Fibroblast of lung (primary cell): Measurements from ENCODE around the gene IGSF6. TPM values are rescaled to one million over a fixed set of nuclear protein-coding genes. Genes with fewer than 3 reads are reported as not detected.

Experiments used
- DNase-seq, 2 donors: peaks; one replicate each; pipeline versions ENCODE4 v3.0.0 to v3.0.0-alpha.2; 2010; ENCODE audit warnings: low read depth in 2 of 2
- H2AFZ ChIP-seq: 2 replicates; pipeline ENCODE4 v1.5.1; 2012; ENCODE audit warnings: low read length, control low read depth, inconsistent platforms
- H3K27ac ChIP-seq: 2 replicates; pipeline ENCODE4 v1.5.1; 2011; ENCODE audit warnings: low read length, control low read depth; ENCODE audit not compliant: insufficient read depth
- H3K27me3 ChIP-seq: 2 replicates; pipeline ENCODE4 v1.5.1; 2011; ENCODE audit warnings: mild to moderate bottlenecking, low read length; ENCODE audit not compliant: control insufficient read depth, insufficient read depth
- H3K36me3 ChIP-seq: 2 replicates; pipeline ENCODE4 v1.5.1; 2011; ENCODE audit warnings: low read length; ENCODE audit not compliant: control insufficient read depth, insufficient read depth
- H3K4me1 ChIP-seq: 2 replicates; pipeline ENCODE4 v1.5.1; 2011; ENCODE audit warnings: low read length; ENCODE audit not compliant: control insufficient read depth, insufficient read depth; ENCODE audit errors: extremely low read depth
- H3K4me2 ChIP-seq: 2 replicates; pipeline ENCODE4 v1.5.1; 2011; ENCODE audit warnings: low read length, control low read depth; ENCODE audit not compliant: insufficient read depth; ENCODE audit errors: extremely low read depth
- H3K4me3 ChIP-seq, 4 experiments: fragments of 200-600 bp in 1 of 4; sonication (generic) in 1 of 4; replicated peaks in 1 of 4; 2 replicates each; pipeline ENCODE4 v1.5.1; 2011 to 2016; ENCODE audit warnings: low read length in 4 of 4, low read depth in 3 of 4, mild to moderate bottlenecking in 3 of 4, control low read depth in 2 of 4, inconsistent platforms in 1 of 4, mixed read lengths in 1 of 4; ENCODE audit not compliant: insufficient read depth in 1 of 4; ENCODE audit errors: control extremely low read depth in 1 of 4
- H3K79me2 ChIP-seq: 2 replicates; pipeline ENCODE4 v1.5.1; 2012; ENCODE audit warnings: mild to moderate bottlenecking, low read length, inconsistent platforms; ENCODE audit not compliant: control insufficient read depth, insufficient read depth
- H3K9ac ChIP-seq: 2 replicates; pipeline ENCODE4 v1.5.1; 2011; ENCODE audit warnings: mild to moderate bottlenecking, low read length, control low read depth; ENCODE audit not compliant: insufficient read depth
- H3K9me3 ChIP-seq: 2 replicates; pipeline ENCODE4 v1.5.1; 2012; ENCODE audit warnings: low read depth, low read length; ENCODE audit not compliant: control insufficient read depth, insufficient read depth
- H4K20me1 ChIP-seq: 2 replicates; pipeline ENCODE4 v1.5.1; 2011; ENCODE audit warnings: low read length; ENCODE audit not compliant: control insufficient read depth, insufficient read depth; ENCODE audit errors: extremely low read depth
- CTCF ChIP-seq, 2 donors: IDR thresholded peaks in 1 of 2; conservative IDR thresholded peaks in 1 of 2; 1 replicate in 1 of 2; 2 replicates in 1 of 2; pipeline ENCODE4 v1.5.1; 2011 to 2012; ENCODE audit warnings: low read length in 2 of 2, control low read depth in 1 of 2, inconsistent platforms in 1 of 2, low read depth in 1 of 2, mild to moderate bottlenecking in 1 of 2
- EZH2 ChIP-seq: IDR thresholded peaks from 2 replicates; pipeline ENCODE4 v1.5.1; 2012; ENCODE audit warnings: low read length, control low read depth, mild to moderate bottlenecking; ENCODE audit errors: missing control alignments
- polyA plus RNA-seq, 2 donors: library from polyadenylated mRNA; depleted of rRNA in 1 of 2; stranded (reverse) in 1 of 2; unstranded in 1 of 2; fragments of >200 nt; gene quantifications; 2 replicates each; pipeline ENCODE4 v1.2.1, GENCODE V29; 2011 to 2012; ENCODE audit warnings: missing spikeins in 1 of 2
- total RNA-seq: library from RNA; depleted of rRNA; stranded (reverse); fragments of >200 nt; gene quantifications from 2 replicates; pipeline ENCODE4 v1.2.1, GENCODE V29; 2014

The IGSF6 gene
- total and polyA plus RNA-seq, 2 donors (not counting 1 experiment from before 2014, with no cell fraction given) = not detected

GRCh38 chr16:21642861-21643260 is 9.5 kb downstream of the IGSF6 start:
- Histone ChIP-seq H2AFZ (no peak overlapping the region), H3K27me3 (no peaks in the 10 kb centered on the region), H3K79me2 (peaks cover 5% of the 10 kb centered on the region), H3K4me3 (no peak overlapping the region), H3K9ac (no peak overlapping the region), H4K20me1 (no peaks in the 10 kb centered on the region), H3K27ac (no peak overlapping the region), H3K36me3 (no peaks in the 10 kb centered on the region), H3K9me3 (no peaks in the 10 kb centered on the region), H3K4me1 (peaks cover 4% of the 10 kb centered on the region), H3K4me2 (no peak overlapping the region)
- no peak for TF ChIP-seq EZH2
- TF ChIP-seq CTCF (conservative IDR thresholded peaks at IDR 0.05 in 1 of 2, IDR thresholded peaks at IDR 0.05 in 1 of 2; ENCODE audit: low read depth in 1 of 2, low read length in 2 of 2) = no peak
- peak in 1 of 2 donors; percentile 34 for DNase-seq

GRCh38 chr16:21641916-21642315 is 10.5 kb downstream of the IGSF6 start:
- no peaks in the 10 kb centered on the region for H4K20me1 ChIP-seq

DNA sequence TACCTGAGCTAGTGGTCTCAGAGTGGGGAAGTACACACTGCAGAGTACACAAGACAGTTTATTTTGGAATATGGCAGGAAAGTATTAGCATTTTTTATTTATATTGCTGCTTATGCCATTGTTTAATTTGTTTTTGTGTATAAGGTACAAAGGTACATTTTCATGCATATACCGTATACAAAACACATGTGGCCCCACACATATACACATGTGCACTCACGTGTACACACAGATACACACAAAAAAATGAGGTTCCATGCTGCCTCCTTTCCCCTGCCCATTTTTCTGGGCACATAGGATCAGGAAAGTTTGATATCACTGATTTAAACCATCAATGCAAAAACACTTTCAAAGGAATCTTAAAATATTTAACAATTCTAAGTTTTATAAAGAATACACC is 12.9 kb downstream of the IGSF6 start:
- no peak overlapping the region for H3K9ac ChIP-seq
- no peaks in the 10 kb centered on the region for H4K20me1 ChIP-seq
- no peaks in the 10 kb centered on the region for H3K36me3 ChIP-seq
- H3K4me3 ChIP-seq = no peak overlapping the region
- H3K9me3 ChIP-seq = no peaks in the 10 kb centered on the region
- H3K79me2 ChIP-seq = peaks cover 2% of the 10 kb centered on the region
- TF ChIP-seq CTCF (conservative IDR thresholded peaks at IDR 0.05 in 1 of 2, IDR thresholded peaks at IDR 0.05 in 1 of 2; ENCODE audit: low read depth in 1 of 2, low read length in 2 of 2) (no peak), EZH2 (no peak)
- H3K27ac ChIP-seq = no peak overlapping the region
- no peak overlapping the region for H3K4me2 ChIP-seq
- peaks cover 4% of the 10 kb centered on the region for H3K4me1 ChIP-seq
- no peak for DNase-seq
- H2AFZ ChIP-seq = no peak overlapping the region
- no peaks in the 10 kb centered on the region for H3K27me3 ChIP-seq

More at GRCh38 chr16:21641916-21642315, 10.5 kb downstream of the IGSF6 start:
- TF ChIP-seq CTCF (conservative IDR thresholded peaks at IDR 0.05 in 1 of 2, IDR thresholded peaks at IDR 0.05 in 1 of 2; ENCODE audit: low read depth in 1 of 2, low read length in 2 of 2) = no peak
- TF ChIP-seq EZH2 = no peak
- Histone ChIP-seq H3K4me3 (no peak overlapping the region), H3K9ac (no peak overlapping the region), H3K79me2 (peaks cover 3% of the 10 kb centered on the region), H3K9me3 (no peaks in the 10 kb centered on the region), H3K4me2 (no peak overlapping the region), H3K27ac (no peak overlapping the region), H3K4me1 (peaks cover 4% of the 10 kb centered on the region), H3K27me3 (no peaks in the 10 kb centered on the region), H3K36me3 (no peaks in the 10 kb centered on the region), H2AFZ (no peak overlapping the region)
- DNase-seq = no peak
